HL-60 (cell line): ENCODE results near the gene FRAT2.

Experiments
- DNase-seq, 2 experiments: peaks; one replicate each; pipeline ENCODE4 v3.0.0-alpha.2; 2010 to 2020; ENCODE audit warnings: low read depth in 1 of 2, low spot score in 1 of 2
- H3K27ac ChIP-seq: fragments of 250-450 bp; sonication (Bioruptor Pico); replicated peaks from 2 replicates; pipeline ENCODE4 v1.5.1; 2020; ENCODE audit warnings: mild to moderate bottlenecking, moderate library complexity
- H3K27me3 ChIP-seq: fragments of 250-450 bp; sonication (Bioruptor Pico); 2 replicates; pipeline ENCODE4 v1.5.1; 2021; ENCODE audit warnings: mild to moderate bottlenecking, moderate library complexity; ENCODE audit not compliant: insufficient read depth, poor library complexity, severe bottlenecking
- H3K4me3 ChIP-seq: replicated peaks from 2 replicates; pipeline ENCODE4 v1.5.1; 2011; ENCODE audit warnings: mild to moderate bottlenecking, control low read depth, low read length; ENCODE audit not compliant: insufficient read depth
- GABPA ChIP-seq: IDR thresholded peaks from 2 replicates; pipeline ENCODE4 v1.6.1; 2012; ENCODE audit warnings: low read depth
- POLR2AphosphoS5 ChIP-seq: IDR thresholded peaks from 2 replicates; pipeline ENCODE4 v1.6.1; 2012; ENCODE audit warnings: low read depth
- SPI1 ChIP-seq: IDR thresholded peaks from 2 replicates; pipeline ENCODE4 v1.6.1; 2012; ENCODE audit warnings: low read depth, mild to moderate bottlenecking, borderline replicate concordance
- TF ChIP-seq, protein P1 (sequence below): IDR thresholded peaks from 2 replicates; pipeline ENCODE4 v1.6.1; 2012; ENCODE audit warnings: low read depth; ENCODE audit not compliant: insufficient replicate concordance
- TF ChIP-seq, protein P2 (sequence below): IDR thresholded peaks from one replicate; pipeline ENCODE4 v1.5.1; 2011; ENCODE audit warnings: low read length, control low read depth, inconsistent platforms; ENCODE audit not compliant: insufficient read depth

FRAT2 gene

DNA sequence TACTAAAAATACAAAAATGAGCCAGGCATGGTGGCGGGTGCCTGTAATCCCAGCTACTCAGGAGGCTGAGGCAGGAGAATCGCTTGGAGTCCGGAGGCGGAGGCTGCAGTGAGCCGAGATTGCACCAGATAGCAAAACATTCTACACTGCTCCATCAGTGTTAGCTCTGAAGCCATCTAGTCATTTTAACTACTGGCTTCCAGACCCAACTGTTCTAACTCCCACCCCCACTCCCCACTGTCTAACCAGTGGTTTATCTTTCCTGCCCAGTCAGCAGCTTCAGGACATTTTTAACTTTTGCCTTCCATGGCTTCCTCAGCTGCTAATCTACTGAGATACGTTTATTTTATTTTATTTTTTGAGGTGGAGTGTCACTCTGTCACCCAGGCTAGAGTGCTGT lies 21.6 kb downstream of the FRAT2 start:
- no peak overlapping the region for H3K27ac ChIP-seq
- no peaks in the 10 kb centered on the region for H3K27me3 ChIP-seq
- TF ChIP-seq POLR2AphosphoS5, result no peak
- no peak for TF ChIP-seq GABPA
- TF ChIP-seq, protein P1, sequence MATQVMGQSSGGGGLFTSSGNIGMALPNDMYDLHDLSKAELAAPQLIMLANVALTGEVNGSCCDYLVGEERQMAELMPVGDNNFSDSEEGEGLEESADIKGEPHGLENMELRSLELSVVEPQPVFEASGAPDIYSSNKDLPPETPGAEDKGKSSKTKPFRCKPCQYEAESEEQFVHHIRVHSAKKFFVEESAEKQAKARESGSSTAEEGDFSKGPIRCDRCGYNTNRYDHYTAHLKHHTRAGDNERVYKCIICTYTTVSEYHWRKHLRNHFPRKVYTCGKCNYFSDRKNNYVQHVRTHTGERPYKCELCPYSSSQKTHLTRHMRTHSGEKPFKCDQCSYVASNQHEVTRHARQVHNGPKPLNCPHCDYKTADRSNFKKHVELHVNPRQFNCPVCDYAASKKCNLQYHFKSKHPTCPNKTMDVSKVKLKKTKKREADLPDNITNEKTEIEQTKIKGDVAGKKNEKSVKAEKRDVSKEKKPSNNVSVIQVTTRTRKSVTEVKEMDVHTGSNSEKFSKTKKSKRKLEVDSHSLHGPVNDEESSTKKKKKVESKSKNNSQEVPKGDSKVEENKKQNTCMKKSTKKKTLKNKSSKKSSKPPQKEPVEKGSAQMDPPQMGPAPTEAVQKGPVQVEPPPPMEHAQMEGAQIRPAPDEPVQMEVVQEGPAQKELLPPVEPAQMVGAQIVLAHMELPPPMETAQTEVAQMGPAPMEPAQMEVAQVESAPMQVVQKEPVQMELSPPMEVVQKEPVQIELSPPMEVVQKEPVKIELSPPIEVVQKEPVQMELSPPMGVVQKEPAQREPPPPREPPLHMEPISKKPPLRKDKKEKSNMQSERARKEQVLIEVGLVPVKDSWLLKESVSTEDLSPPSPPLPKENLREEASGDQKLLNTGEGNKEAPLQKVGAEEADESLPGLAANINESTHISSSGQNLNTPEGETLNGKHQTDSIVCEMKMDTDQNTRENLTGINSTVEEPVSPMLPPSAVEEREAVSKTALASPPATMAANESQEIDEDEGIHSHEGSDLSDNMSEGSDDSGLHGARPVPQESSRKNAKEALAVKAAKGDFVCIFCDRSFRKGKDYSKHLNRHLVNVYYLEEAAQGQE, result no peak
- TF ChIP-seq, protein P2, sequence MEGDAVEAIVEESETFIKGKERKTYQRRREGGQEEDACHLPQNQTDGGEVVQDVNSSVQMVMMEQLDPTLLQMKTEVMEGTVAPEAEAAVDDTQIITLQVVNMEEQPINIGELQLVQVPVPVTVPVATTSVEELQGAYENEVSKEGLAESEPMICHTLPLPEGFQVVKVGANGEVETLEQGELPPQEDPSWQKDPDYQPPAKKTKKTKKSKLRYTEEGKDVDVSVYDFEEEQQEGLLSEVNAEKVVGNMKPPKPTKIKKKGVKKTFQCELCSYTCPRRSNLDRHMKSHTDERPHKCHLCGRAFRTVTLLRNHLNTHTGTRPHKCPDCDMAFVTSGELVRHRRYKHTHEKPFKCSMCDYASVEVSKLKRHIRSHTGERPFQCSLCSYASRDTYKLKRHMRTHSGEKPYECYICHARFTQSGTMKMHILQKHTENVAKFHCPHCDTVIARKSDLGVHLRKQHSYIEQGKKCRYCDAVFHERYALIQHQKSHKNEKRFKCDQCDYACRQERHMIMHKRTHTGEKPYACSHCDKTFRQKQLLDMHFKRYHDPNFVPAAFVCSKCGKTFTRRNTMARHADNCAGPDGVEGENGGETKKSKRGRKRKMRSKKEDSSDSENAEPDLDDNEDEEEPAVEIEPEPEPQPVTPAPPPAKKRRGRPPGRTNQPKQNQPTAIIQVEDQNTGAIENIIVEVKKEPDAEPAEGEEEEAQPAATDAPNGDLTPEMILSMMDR, result no peak
- TF ChIP-seq SPI1, result no peak
- no peak for DNase-seq
- H3K4me3 ChIP-seq, result no peak overlapping the region

DNA sequence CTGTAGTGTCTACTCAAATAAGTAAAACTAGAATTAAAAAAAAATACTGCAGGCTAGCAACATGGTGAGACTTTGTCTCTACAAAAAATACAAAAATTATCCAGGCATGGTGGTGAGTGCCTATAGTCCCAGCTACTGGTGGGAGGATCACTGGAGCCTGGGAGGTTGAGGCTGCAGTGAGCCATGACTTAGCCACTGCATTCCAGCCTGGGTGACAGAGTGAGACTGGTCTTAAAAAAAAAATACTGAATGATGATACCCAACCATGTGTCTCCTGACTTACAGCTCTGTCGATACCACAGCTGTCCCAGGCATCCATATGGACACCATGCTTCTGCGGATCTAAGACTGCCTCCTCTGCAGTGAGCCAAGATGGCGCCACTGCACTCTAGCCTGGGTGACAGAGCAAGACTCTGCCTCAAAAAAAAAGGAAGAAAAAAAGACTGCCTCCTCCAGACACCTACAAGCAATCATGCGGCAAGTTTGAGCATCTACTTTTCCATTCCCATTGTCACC lies 23.4 kb downstream of the FRAT2 start:
- DNase-seq, result no peak
- TF ChIP-seq GABPA (no peak), POLR2AphosphoS5 (no peak), SPI1 (no peak)
- TF ChIP-seq, protein P2, result no peak
- TF ChIP-seq, protein P1, result no peak
- H3K4me3 ChIP-seq, result no peak overlapping the region
- H3K27me3 ChIP-seq, result no peaks in the 10 kb centered on the region
- H3K27ac ChIP-seq, result no peak overlapping the region

DNA sequence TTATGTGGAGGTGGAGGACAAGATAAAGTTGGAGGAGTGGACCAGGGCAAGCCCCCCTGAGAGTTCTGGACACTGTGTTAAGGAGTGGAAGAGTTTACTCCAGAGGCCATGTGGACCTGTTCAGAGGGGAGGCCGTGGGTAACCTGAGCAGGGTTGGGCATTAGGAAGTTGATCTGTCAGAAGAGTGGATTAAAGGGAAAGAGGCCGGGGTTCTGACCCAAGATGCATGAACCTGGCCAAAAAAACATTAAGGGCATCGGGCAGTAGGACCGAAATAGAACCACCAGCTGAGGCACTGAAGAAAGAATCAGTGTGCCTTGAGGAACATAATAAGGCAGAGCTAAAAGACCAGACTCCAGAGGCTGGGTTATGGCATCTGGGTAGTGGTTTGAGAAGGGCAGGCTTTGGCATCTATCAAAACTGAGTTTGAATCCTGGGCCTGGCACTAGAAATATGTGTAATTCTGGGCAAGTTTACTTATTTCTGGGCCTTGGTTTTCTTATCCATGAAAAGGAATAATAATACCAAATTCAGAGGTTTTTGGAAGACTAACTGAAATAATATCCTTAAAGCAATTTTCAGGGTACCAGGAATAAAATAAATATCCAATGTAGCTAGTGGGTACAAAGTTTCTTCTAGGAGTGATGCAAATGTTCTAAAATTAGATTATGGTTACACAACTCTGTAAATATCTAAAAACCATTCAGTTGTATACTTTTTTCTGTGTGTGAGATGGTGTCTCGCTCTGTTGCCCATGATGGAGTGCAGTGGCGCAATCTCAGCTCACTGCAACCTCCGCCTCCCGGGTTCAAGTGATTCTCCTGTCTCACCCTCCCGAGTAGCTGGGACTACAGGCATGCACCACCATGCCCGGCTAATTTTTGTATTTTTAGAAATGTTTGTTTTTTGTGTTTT lies 26.4 kb downstream of the FRAT2 start:
- no peaks in the 10 kb centered on the region for H3K27me3 ChIP-seq
- H3K27ac ChIP-seq, result no peak overlapping the region
- no peak for DNase-seq
- H3K4me3 ChIP-seq, result no peak overlapping the region
- TF ChIP-seq, protein P2, result no peak
- no peak for TF ChIP-seq GABPA
- TF ChIP-seq SPI1, result no peak
- no peak for TF ChIP-seq POLR2AphosphoS5
- TF ChIP-seq, protein P1, result no peak
